Neuronal stem cell (in vitro differentiated cells): ENCODE results near the gene KIF7.

Source experiments
- DNase-seq: peaks from one replicate; pipeline ENCODE4 v3.0.0-alpha.2; 2013; ENCODE audit warnings: low spot score
- H2AFZ ChIP-seq: one replicate; pipeline ENCODE4 v1.6.1; 2013; ENCODE audit warnings: mild to moderate bottlenecking, low read length, inconsistent platforms
- H2AK5ac ChIP-seq: 2 replicates; pipeline ENCODE4 v1.6.1; 2013; ENCODE audit warnings: low read depth, mild to moderate bottlenecking, inconsistent platforms, low read length, moderate library complexity, mixed read lengths
- H2BK120ac ChIP-seq: 2 replicates; pipeline ENCODE4 v1.6.1; 2013; ENCODE audit warnings: low read depth, mild to moderate bottlenecking, inconsistent platforms, low read length, moderate library complexity, mixed read lengths
- H2BK12ac ChIP-seq: one replicate; pipeline ENCODE4 v1.6.1; 2013; ENCODE audit warnings: low read length, inconsistent platforms
- H2BK15ac ChIP-seq: 2 replicates; pipeline ENCODE4 v1.6.1; 2013; ENCODE audit warnings: mild to moderate bottlenecking, low read length, inconsistent platforms, mixed read lengths
- H2BK5ac ChIP-seq: one replicate; pipeline ENCODE4 v1.6.1; 2013; ENCODE audit warnings: inconsistent platforms, mild to moderate bottlenecking, low read length, moderate library complexity
- H3K14ac ChIP-seq: one replicate; pipeline ENCODE4 v1.6.1; 2013; ENCODE audit warnings: low read length, inconsistent platforms
- H3K18ac ChIP-seq: 2 replicates; pipeline ENCODE4 v1.6.1; 2013; ENCODE audit warnings: low read length, inconsistent platforms
- H3K23ac ChIP-seq: 2 replicates; pipeline ENCODE4 v1.6.1; 2013; ENCODE audit warnings: low read depth, mild to moderate bottlenecking, mixed read lengths, low read length, inconsistent platforms; ENCODE audit not compliant: poor library complexity
- H3K27ac ChIP-seq: replicated peaks from 3 replicates; pipeline ENCODE4 v1.5.1; 2013; ENCODE audit warnings: low read length, inconsistent platforms
- H3K27me3 ChIP-seq, 3 experiments: 2 replicates each; pipeline ENCODE4 v1.6.1; 2013; ENCODE audit warnings: low read length in 3 of 3, mild to moderate bottlenecking in 2 of 3, inconsistent platforms in 1 of 3, low read depth in 1 of 3, mixed read lengths in 1 of 3, moderate library complexity in 1 of 3; ENCODE audit not compliant: control insufficient read depth in 3 of 3, insufficient read depth in 3 of 3
- H3K36me3 ChIP-seq, 2 donors: replicated peaks in 1 of 2; 2 replicates each; pipeline ENCODE4 v1.6.1; 2013; ENCODE audit warnings: low read length in 2 of 2; ENCODE audit not compliant: control insufficient read depth in 2 of 2, insufficient read depth in 2 of 2
- H3K4ac ChIP-seq: 2 replicates; pipeline ENCODE4 v1.6.1; 2013; ENCODE audit warnings: inconsistent platforms, mild to moderate bottlenecking, low read length, moderate library complexity
- H3K4me1 ChIP-seq, 2 donors: 1 replicate in 1 of 2; 2 replicates in 1 of 2; pipeline ENCODE4 v1.6.1; 2013; ENCODE audit warnings: low read length in 2 of 2, low read depth in 1 of 2; ENCODE audit not compliant: control insufficient read depth in 2 of 2, insufficient read depth in 1 of 2
- H3K4me2 ChIP-seq: one replicate; pipeline ENCODE4 v1.6.1; 2013; ENCODE audit warnings: mild to moderate bottlenecking, low read length, inconsistent platforms; ENCODE audit not compliant: insufficient read depth, poor library complexity, severe bottlenecking
- H3K4me3 ChIP-seq, 2 donors: 2 replicates each; pipeline ENCODE4 v1.5.1; 2013; ENCODE audit warnings: low read length in 2 of 2, mild to moderate bottlenecking in 2 of 2, inconsistent platforms in 1 of 2, moderate library complexity in 1 of 2
- H3K79me1 ChIP-seq: one replicate; pipeline ENCODE4 v1.6.1; 2013; ENCODE audit warnings: low read depth, mild to moderate bottlenecking, inconsistent platforms, low read length, moderate library complexity
- H3K9ac ChIP-seq: one replicate; pipeline ENCODE4 v1.6.1; 2013; ENCODE audit warnings: mild to moderate bottlenecking, low read depth, low read length, inconsistent platforms; ENCODE audit not compliant: poor library complexity
- H3K9me3 ChIP-seq, 2 donors: replicated peaks in 1 of 2; 2 replicates each; pipeline versions ENCODE3 to v1.6.1; 2013; ENCODE audit warnings: low read length in 2 of 2, mild to moderate bottlenecking in 2 of 2, inconsistent platforms in 1 of 2, low read depth in 1 of 2, mixed read lengths in 1 of 2, moderate library complexity in 1 of 2; ENCODE audit not compliant: control insufficient read depth in 2 of 2, insufficient read depth in 1 of 2
- H4K8ac ChIP-seq: one replicate; pipeline ENCODE4 v1.6.1; 2013; ENCODE audit warnings: low read depth, mild to moderate bottlenecking, inconsistent platforms, low read length, moderate library complexity
- H4K91ac ChIP-seq: one replicate; pipeline ENCODE4 v1.6.1; 2013; ENCODE audit warnings: low read length, low read depth, mild to moderate bottlenecking, inconsistent platforms; ENCODE audit not compliant: poor library complexity
- WGBS, 2 donors: extraction: QIAGEN DNeasy Blood & Tissue Kit; methylation state at CpG; one replicate each; pipeline ENCODE4 v1.1.7; 2013; ENCODE audit warnings: missing lambda C conversion rate in 2 of 2, mixed read lengths in 1 of 2; ENCODE audit not compliant: insufficient read length in 2 of 2, insufficient replicate concordance in 1 of 2; ENCODE audit errors: extremely low coverage in 2 of 2; 5-methylcytosine and 5-hydroxymethylcytosine counted together

The KIF7 gene

DNA sequence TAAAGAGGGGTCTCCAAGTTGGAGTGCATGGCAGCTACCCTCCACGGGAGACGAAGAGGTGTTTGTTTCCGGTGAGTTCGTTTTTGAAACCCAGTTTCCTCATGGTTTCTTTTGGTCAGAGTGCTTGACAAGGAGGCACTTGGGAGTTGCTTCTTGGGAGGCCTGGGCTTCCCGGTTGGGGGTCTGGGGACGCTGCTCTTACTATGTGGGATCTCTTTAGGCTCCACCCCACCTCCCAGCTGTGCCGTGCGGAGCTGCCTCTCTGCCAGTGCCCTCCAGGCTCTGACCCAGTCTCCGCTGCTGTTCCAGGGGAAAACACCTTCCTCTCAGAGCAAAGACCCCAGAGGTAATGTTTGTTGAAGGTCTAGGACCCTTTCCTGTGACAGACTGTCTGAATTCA, 29.6 kb downstream of the KIF7 start:
- no peak overlapping the region for H2BK5ac ChIP-seq
- no peak overlapping the region for H3K4ac ChIP-seq
- peaks cover 75 to 99% of the 10 kb centered on the region in 2 donors for H3K36me3 ChIP-seq
- no CpG with 5 or more reads among the region's 9 CpGs for WGBS, 2 donors
- H3K4me1 ChIP-seq, result no peaks in the 10 kb centered on the region
- no peaks in the 10 kb centered on the region for H3K79me1 ChIP-seq
- no peak overlapping the region for H3K4me2 ChIP-seq
- no peak overlapping the region for H3K18ac ChIP-seq
- H2AK5ac ChIP-seq, result no peak overlapping the region
- no peak overlapping the region for H2BK15ac ChIP-seq
- H4K8ac ChIP-seq, result no peak overlapping the region
- H3K27ac ChIP-seq, result no peak overlapping the region
- H3K9ac ChIP-seq, result no peak overlapping the region
- no peak overlapping the region for H2BK120ac ChIP-seq
- no peak overlapping the region for H2BK12ac ChIP-seq
- no peak overlapping the region for H3K4me3 ChIP-seq
- peaks cover 0 to 5% of the 10 kb centered on the region in 2 donors for H3K9me3 ChIP-seq
- H2AFZ ChIP-seq, result no peak overlapping the region
- no peak for DNase-seq
- H4K91ac ChIP-seq, result no peak overlapping the region
- H3K27me3 ChIP-seq, result no peaks in the 10 kb centered on the region
- no peak overlapping the region for H3K14ac ChIP-seq
- H3K23ac ChIP-seq, result no peak overlapping the region

DNA sequence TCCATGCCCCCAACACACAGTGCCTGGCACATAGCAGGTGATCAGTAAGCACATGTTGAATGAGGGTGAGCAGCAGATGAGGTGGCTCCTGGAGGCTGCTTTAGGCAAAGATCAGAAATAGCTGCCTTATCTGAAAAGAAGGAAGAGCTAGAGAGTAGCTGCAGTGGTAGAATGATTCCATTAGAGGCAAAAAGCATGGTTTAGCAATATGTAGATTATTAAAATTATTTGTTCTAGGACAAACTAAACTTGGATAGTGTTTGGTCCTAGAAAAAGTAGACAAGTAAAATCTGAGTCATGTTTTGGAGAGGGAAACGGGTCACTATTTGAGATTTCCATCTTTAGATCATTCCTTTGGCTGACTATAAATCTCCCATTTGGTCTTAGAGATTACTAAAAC, 32.1 kb downstream of the KIF7 start:
- Histone ChIP-seq H4K8ac (no peak overlapping the region), H3K36me3 (peaks cover 63 to 98% of the 10 kb centered on the region in 2 donors), H2BK5ac (no peak overlapping the region), H3K18ac (no peak overlapping the region), H2BK15ac (no peak overlapping the region), H3K14ac (no peak overlapping the region), H2BK120ac (no peak overlapping the region), H3K9ac (no peak overlapping the region), H2AK5ac (no peak overlapping the region), H3K9me3 (no peaks in the 10 kb centered on the region), H3K27ac (no peak overlapping the region), H3K4me1 (no peaks in the 10 kb centered on the region), H2BK12ac (no peak overlapping the region), H2AFZ (no peak overlapping the region), H3K4ac (no peak overlapping the region), H3K4me2 (no peak overlapping the region), H3K27me3 (no peaks in the 10 kb centered on the region), H3K23ac (no peak overlapping the region), H4K91ac (no peak overlapping the region), H3K79me1 (no peaks in the 10 kb centered on the region), H3K4me3 (no peak overlapping the region)
- WGBS, 2 donors, result no CpG with 5 or more reads among the region's 1 CpG
- DNase-seq, result no peak

DNA sequence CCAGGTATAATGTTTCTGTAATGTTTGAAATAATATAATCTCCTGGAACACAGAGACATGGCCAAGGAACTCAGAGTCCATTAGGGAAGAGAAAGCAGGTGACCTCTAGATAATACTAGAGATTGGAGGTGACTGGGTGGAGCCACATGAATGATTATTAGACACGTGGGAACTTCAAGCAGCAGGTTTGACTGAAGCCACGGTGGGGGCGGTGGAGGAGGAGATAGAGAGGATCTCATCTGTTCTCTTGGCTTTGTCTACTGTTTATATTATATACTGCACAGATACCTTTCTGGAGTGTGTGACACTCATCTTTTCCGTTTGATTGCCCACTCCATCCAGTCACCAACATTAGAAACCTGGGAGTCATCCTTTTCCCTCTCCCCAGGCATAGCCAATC, 33.7 kb downstream of the KIF7 start:
- H3K4me1 ChIP-seq, result no peaks in the 10 kb centered on the region
- DNase-seq, result no peak
- no peak overlapping the region for H3K9ac ChIP-seq
- H3K36me3 ChIP-seq, result peaks cover 56 to 96% of the 10 kb centered on the region in 2 donors
- WGBS, 2 donors, result no CpG with 5 or more reads among the region's 4 CpGs
- no peaks in the 10 kb centered on the region for H3K9me3 ChIP-seq
- no peak overlapping the region for H3K27ac ChIP-seq
- H2BK5ac ChIP-seq, result no peak overlapping the region
- no peak overlapping the region for H3K23ac ChIP-seq
- H3K79me1 ChIP-seq, result no peaks in the 10 kb centered on the region
- no peaks in the 10 kb centered on the region for H3K27me3 ChIP-seq
- H3K14ac ChIP-seq, result no peak overlapping the region
- no peak overlapping the region for H4K91ac ChIP-seq
- no peak overlapping the region for H2BK15ac ChIP-seq
- H3K4me3 ChIP-seq, result no peak overlapping the region
- H3K4ac ChIP-seq, result no peak overlapping the region
- H3K18ac ChIP-seq, result no peak overlapping the region
- H2BK12ac ChIP-seq, result no peak overlapping the region
- no peak overlapping the region for H2AFZ ChIP-seq
- H2AK5ac ChIP-seq, result no peak overlapping the region
- H2BK120ac ChIP-seq, result no peak overlapping the region
- no peak overlapping the region for H3K4me2 ChIP-seq
- H4K8ac ChIP-seq, result no peak overlapping the region

DNA sequence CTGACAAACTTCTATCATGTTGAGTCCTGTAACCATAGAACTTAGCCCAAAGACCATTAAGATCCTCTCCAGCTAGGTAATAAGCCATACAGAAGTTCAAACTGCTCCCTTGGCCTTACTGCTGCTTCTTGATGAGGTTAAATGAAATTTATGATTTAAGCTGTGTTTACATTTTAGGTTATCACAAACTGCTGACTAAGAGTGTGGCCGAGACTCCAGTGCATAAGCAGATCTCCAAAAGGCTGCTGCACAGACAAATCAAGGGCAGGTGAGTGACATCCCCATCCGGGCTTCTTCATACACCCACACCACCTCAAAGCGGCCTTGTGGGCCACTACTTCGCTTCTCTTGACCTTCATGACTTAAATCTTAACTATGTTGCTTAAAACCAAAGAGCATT, 39.0 kb downstream of the KIF7 start:
- no peak overlapping the region for H3K4me2 ChIP-seq
- no peak overlapping the region for H3K4ac ChIP-seq
- H3K9me3 ChIP-seq, result peaks cover 10 to 31% of the 10 kb centered on the region in 2 donors
- no peak overlapping the region for H4K91ac ChIP-seq
- H2BK12ac ChIP-seq, result no peak overlapping the region
- DNase-seq, result no peak
- no peaks in the 10 kb centered on the region for H3K27me3 ChIP-seq
- no peak overlapping the region for H3K9ac ChIP-seq
- no peak overlapping the region for H2AFZ ChIP-seq
- no peaks in the 10 kb centered on the region for H3K4me1 ChIP-seq
- H2BK5ac ChIP-seq, result no peak overlapping the region
- no CpG with 5 or more reads among the region's 4 CpGs for WGBS, 2 donors
- H3K27ac ChIP-seq, result no peak overlapping the region
- no peak overlapping the region for H3K4me3 ChIP-seq
- H3K23ac ChIP-seq, result no peak overlapping the region
- no peak overlapping the region for H3K18ac ChIP-seq
- H3K79me1 ChIP-seq, result no peaks in the 10 kb centered on the region
- H3K36me3 ChIP-seq, result peaks cover 31 to 95% of the 10 kb centered on the region in 2 donors
- H3K14ac ChIP-seq, result no peak overlapping the region
- no peak overlapping the region for H2BK15ac ChIP-seq
- H4K8ac ChIP-seq, result no peak overlapping the region
- no peak overlapping the region for H2BK120ac ChIP-seq
- H2AK5ac ChIP-seq, result no peak overlapping the region
